SKM-1 treated with dmso at 0.1 percent for 144 hours (cell line): Measurements from ENCODE around the gene CDIPT.
"Not testable (repeated sequence)": the region's sequence is repeated elsewhere in the genome, so short reads cannot be mapped to it uniquely, and the experiment has no call there.

Source experiments
- DNase-seq: peaks from one replicate; lab custom pipeline; 2025; ENCODE audit not compliant: unreplicated experiment; lab: John Stamatoyannopoulos, UW

Gene CDIPT

GRCh38 chr16:29833219-29833618 lies 29.8 kb downstream of the CDIPT start:
- DNase-seq: not testable (repeated sequence)

GRCh38 chr16:29831490-29831889 lies 31.5 kb downstream of the CDIPT start:
- no peak for DNase-seq

DNA sequence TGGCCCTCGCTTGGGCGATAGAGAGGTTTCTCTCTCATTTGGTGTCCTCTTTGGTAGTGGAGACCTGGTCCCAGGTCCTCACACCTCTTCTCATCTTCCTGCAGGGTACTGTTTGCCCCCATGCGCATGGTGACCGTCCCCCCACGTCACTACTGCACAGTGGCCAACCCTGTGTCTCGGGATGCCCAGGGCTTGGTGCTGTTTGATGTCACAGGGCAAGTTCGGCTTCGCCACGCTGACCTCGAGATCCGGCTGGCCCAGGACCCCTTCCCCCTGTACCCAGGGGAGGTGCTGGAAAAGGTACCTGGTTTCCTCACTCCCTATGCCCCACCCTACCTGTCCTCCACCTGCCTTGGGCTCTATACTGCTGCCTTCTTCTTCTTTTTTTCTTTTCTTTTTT lies 32.3 kb downstream of the CDIPT start:
- DNase-seq: no peak

GRCh38 chr16:29826342-29826695 lies 36.7 kb downstream of the CDIPT start:
- DNase-seq: no peak

GRCh38 chr16:29825145-29826044 lies 37.6 kb downstream of the CDIPT start:
- DNase-seq: no peak

- DNase-seq: no peak
Measured at GRCh38 chr16:29824589-29825144, 38.4 kb downstream of the CDIPT start.

GRCh38 chr16:29821643-29822115 lies 41.3 kb downstream of the CDIPT start:
- no peak for DNase-seq

DNA sequence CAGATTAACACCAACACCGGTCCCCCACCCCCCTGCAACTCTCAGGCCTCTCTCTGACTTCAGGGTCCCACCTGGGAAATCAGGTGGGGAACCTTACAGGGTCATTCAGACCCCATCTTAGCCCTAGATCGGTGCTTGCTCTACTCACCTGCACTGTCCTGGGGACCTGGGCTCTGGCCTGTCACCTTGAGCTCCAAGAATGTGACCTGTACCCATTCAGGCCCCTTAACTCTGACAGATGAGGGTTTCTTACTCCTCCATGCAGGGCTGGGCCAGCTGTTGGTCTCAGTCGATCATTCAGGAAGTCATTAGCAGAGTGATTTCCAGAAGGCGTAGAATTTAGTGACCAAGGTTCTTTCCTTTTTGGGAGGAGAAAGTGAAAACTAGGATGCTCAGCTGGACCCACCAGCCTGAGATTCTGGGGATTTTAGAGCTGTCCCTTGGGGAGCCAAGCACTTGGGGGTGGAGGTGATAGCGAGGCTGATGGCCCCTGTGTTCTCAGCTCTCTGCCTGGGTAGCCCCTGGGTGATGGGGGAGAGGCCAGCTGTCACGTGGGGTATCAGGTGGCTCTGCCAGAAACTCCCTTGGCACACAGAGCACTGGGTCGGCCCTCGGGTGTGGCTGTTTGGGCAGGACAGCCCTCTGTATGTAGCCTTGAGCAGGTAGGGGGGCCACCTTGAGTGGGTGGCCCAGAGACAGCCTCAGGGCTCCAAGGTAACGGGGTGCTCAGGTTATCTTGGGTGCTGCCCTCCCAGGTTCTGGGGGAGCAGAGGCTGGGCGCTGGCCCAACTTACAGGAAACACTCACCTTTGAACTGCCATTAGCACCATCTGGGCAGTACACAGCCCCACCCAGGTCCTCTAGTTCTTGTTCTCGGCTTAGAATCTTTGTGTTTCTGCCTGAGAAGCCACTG lies 42.0 kb downstream of the CDIPT start:
- DNase-seq: no peak

DNA sequence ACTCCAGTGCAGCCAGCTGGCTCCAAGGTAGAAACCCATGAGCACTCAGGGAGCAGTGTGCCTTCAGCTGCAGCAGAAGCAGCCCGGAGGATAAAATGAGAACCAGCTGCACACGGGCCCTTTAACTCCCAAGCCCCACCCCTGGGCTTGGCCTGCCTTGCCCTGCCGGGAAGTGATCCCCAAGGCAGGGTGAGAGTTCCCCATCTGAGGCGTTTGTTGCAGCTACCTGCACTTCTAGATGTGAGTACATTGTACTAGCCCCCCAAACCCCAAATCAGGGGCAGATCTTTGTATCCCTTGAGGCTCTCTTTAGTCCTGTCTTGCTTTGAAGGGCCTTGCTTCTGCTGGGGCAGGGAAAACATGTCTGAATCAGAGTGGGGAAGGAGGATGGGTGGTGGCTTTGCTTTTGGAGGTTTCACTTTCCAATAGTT lies 42.7 kb downstream of the CDIPT start, which contains the start of gene MVP:
Gene MVP (plus strand): TSS at position 192 of the 431 bp plus-strand sequence. CDS start 10,088 bp downstream, outside the sequence.
- peak; percentile 64 for DNase-seq

DNA sequence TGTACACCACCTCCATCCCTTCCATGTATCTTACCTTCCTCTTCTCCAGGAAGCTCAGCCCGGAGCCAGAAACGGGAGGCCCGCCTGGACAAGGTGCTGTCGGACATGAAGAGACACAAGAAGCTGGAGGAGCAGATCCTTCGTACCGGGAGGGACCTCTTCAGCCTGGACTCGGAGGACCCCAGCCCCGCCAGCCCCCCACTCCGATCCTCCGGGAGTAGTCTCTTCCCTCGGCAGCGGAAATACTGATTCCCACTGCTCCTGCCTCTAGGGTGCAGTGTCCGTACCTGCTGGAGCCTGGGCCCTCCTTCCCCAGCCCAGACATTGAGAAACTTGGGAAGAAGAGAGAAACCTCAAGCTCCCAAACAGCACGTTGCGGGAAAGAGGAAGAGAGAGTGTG lies 43.5 kb downstream of the CDIPT start:
- no peak for DNase-seq

GRCh38 chr16:29818082-29818481 lies 44.9 kb downstream of the CDIPT start:
- no peak for DNase-seq

DNA sequence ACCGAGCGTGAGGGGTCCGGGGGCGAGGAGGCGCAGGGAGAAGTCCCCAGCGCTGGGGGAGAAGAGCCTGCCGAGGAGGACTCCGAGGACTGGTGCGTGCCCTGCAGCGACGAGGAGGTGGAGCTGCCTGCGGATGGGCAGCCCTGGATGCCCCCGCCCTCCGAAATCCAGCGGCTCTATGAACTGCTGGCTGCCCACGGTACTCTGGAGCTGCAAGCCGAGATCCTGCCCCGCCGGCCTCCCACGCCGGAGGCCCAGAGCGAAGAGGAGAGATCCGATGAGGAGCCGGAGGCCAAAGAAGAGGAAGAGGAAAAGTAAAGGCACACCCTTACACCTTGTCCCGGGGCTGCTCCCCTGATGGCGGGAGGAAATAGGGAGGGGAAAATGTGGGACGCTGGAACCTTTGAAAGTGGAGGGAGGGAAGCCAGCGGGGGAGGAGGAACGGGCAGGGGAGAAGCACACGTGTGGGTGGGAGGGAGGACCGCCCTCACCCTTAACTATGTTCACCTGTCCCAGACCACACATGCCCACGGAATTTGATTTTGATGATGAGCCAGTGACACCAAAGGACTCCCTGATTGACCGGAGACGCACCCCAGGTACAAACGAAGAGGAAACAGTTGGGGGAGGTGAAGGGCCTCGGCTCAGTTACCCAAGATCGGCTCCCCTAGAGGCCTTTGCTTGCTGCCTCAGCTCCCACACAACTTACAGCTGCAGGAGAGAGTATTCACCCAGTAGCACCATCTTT lies 46.2 kb downstream of the CDIPT start:
- peak; percentile 69 for DNase-seq

DNA sequence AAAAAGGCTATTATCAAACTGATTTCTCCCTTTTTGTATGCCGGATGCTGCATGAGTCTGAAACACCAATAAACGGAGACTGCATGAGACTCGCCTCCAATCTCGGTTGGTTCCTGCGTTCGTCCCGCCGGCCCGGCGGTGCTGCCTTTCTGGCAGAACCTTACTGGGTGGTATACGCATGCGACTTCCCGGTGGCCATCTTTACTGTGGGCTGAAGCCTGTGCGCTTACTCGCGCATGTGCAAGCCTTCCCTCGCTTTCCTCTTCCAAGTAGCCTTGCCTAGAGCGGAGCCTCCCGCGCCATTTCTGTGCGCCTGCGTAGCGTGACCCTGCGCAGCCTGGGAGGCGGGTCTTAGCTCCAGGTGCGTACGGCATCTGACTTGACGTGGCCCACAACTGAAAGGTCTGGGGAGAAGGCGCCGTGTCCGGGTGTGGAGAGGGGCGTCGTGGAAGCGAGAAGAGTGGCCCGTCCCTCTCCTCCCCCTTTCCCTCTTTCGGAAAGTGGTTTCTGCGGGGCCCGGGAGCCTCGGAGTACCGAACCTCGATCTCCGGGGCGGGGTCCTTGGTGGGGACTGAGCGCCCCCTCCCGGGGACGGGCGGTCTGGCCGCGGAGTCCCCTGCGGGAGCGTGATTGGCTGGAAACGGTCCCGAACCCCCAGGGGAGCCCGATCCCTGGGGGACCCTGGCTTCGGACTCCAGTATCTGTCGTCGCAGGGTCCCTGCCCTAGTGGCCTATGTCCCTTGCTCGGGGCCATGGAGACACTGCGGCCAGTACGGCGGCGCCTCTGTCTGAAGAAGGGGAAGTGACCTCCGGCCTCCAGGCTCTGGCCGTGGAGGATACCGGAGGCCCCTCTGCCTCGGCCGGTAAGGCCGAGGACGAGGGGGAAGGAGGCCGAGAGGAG lies 47.0 kb downstream of the CDIPT start, which contains the start of gene PAGR1:
Gene PAGR1 (plus strand): TSS at position 360 of the 901 bp plus-strand sequence. CDS start 374 bp downstream, at position 734.
- peak; percentile 98 for DNase-seq

DNA sequence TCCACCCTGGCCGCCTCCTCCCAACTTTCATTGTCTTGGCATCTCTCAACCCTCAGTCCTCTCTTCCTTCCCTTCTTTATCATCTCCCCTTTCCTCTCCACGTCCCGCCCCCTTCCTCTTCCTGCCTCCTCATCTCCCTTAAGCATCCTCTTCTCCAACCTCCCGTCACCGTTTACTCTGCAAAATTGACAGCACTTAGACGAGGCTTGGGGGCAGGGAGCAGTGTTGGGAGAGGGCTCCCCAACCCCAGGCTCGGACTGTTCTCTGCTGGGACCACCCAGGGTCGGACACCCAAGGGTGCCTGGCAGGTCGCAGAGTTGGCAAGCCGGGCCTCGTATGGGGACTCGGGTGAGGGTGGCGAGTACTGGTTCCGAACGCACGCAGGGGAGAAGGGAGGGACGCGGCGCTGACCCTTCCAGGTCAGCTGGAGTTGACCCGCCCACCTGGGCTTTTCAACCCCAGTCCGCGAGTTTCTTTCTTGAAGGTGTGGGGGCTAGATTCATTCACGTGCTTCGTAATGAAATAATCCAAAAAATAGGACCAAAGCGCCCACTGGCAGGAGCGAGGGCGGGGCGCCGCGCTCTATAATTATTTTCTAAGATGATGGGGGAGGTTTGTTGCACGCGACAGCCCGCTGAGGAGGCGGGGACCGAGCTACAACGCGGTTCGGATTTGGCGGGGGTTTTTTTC lies 47.8 kb downstream of the CDIPT start:
- no peak for DNase-seq

GRCh38 chr16:29814592-29814991 lies 48.4 kb downstream of the CDIPT start:
- no peak for DNase-seq

DNA sequence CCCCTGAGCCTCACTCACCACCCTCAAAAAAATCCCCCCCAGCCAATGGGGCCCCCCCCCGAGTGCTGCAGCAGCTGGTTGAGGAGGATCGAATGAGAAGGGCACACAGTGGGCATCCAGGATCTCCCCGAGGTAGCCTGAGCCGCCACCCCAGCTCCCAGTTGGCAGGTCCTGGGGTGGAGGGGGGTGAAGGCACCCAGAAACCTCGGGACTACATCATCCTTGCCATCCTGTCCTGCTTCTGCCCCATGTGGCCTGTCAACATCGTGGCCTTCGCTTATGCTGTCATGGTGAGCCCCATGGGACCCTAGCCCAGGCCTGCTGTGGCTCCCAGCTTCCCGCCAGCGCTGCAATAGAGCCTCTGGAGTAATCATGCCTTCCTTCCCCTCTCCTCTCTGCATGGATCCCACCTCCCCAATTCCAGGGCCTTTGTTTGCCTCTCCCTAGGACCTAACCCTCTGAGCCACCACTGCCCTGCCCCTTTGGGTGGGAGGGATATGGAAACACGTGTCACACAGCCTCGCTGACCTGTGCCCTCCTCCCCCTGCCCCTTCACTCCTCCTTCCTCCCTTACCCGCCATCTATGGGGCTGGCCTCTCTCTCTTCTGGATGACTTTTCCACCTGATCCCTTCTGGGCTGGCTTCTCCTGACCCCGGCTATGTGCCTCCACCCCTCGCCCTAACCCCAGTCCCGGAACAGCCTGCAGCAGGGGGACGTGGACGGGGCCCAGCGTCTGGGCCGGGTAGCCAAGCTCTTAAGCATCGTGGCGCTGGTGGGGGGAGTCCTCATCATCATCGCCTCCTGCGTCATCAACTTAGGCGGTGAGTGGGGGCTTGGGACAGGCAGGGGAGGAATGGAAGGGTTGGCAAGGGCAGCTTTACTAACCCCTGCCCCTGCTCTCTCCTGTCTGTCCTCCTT lies 49.1 kb downstream of the CDIPT start:
- no peak for DNase-seq

- DNase-seq: no peak
Measured at GRCh38 chr16:29812754-29813643, 50.0 kb downstream of the CDIPT start.
